HG02840 (cell line): ENCODE measurements around the gene FLT4.

Experiments used
- ATAC-seq: cut with Tn5 transposase; IDR thresholded peaks from one replicate; pipeline ENCODE4 v1.9.1; 2021; ENCODE audit warnings: mild to moderate bottlenecking, moderate library complexity, moderate number of reproducible peaks; ENCODE audit not compliant: unreplicated experiment, low FRiP score

FLT4 gene

DNA sequence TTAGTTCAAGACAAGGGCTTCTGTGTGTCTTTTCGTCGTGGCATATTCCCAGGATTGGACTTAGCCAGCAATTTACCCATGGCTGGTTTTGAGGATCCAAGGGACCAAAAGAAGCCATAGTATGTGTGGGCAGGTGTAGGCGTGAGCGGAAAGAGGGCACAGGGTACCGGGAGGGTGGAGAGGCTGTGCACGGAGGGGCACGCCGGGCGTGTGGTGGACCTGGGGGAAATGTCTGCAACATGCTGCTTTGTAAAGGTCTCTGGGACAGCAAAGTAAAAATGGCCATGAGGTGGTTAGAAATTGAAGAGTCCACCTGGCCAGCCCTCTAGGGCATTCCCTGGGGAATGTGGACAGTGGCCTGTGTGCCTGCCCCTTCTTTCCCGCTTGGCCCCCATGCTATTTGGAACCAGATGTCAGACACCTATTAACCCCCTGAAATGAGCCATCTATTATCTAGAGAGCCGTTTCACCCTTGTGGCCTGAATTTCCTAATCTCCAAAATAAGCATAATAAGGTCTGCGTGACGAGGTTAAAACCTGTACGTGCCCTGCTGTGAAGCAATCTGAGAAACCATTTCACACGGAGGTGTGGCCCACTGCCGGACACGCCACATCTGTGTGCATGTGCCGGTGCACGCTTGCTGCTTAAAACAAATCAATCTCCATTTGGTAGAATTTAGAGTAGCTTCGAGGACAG lies 5.1 kb downstream of the FLT4 start:
- no peak for ATAC-seq

DNA sequence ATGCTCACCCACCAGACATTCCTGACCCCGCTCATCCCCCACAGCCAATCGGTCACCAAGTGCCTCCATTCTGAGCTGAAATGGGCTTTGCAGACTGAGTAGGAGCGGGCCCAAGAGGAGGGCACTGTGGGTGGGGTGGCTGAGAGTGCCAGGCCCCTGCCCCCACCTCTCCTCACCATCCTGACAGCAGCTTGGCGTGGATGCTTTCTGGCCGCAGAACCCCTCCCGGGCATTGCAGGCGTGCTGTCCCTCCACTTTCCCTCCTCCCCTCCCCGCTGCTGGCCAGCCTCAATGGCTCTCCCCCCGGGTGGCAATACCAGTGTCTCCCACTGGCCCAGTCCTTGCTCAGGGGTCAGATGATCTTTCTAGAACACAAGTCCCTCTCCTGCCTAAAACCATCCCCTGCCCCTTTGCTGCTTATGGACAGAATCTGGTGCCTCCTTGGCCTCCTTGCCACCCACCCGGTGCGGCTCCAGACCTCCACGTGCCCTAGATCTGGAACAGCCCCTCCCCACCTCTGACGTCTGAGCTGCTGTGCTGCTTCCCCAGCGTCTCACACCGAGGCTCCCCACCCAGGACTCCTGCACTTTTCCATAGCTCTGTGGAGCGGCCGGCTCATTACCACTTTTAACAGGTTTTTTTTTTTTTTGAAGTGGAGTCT lies 6.1 kb downstream of the FLT4 start:
- no peak for ATAC-seq

DNA sequence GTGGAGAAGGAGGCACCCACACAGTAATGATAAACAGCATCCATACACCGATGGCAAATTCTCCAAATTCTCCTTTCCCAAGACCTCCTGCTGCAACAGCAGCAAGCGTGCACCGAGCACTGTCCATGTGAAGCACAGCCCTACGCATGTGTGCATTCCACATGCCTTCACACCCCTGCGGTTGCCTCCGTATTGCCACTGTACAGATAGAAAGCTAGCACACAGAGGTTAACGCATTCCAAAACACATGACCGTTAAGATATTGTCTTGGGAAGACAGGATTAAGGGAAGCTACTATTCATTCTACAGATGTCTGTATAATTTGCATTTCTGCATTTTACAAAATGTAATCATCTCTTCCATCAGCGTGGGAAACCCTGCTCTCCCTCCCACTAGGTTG lies 6.6 kb downstream of the FLT4 start:
- ATAC-seq: no peak

DNA sequence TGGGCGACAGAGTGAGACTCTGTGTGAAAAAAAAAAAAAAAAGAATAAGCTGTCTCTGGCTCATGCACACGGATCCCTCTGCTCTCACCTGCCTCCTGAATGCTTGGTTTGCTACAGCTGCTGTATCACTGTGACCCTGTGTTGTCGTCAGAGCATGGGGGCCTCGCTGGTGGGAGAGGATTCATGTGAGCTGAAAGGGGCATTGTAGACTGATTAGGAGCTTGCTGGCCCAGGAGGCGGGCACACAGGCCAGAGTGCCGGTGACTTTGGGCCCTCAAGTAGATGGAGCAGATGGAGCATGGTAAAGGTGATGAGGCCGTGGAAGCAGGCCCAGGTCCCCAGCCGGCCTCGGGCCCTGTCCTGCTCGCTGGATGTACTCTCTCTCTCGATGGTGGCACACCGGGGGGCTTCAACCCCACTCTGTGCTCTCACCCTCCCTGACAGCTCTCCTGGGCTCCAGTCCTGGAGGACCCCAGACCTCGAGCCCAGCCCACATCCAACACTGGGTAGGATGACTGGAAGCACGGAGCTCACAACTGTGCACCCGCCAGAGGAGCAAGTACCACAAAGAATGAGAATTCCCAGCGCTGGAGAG lies 7.1 kb downstream of the FLT4 start:
- no peak for ATAC-seq

DNA sequence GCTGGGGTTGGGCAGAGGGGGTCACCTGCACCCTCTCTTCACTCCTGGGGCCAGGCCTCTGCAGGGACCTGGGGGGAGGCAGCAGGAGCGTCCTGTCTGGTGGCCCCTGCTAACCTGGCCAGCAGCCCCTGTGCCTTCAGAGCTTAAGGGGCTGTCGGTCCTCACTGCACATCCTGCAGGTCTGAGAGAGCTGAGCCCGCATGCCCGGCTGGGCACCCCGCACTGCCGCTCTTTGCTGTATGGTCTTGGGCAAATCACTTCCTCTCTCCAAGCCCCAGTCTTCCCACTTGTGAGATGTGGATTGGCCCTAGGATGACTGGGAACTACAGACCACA lies 7.9 kb downstream of the FLT4 start:
- no peak for ATAC-seq

DNA sequence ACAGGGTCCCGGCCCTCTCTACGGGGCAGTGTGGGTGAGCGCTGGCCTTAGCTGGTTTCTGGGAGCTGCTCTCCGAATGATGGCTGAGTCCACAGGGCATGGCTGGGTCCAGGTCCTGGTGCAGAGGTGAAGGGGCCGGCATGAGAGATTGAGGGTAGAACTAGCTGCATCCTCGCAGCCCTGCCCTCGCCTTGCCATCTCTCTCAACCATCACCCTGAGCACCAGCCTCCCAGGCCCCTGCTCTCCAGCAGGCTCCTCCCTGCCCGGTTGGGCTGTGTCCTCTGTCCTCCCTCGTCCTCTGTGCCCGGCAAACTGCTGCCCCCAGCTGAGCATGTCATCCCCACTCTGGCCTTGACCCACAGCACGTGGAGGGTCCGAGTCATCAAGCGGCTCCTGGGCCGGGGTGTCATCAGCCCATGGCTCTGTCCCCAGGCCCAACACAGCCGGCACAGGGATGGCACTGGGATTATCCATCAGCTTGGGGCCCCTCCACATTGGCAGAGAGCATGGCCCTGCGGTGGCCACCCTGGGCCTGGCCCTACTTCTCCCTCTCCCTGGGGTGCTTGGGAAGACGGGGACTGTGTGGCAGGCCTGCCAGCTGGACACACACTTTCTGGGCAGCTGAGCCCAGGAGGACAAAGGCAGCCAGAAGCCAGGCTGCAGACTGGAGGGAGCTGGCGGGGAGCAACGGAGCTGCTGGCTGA lies 8.4 kb downstream of the FLT4 start:
- no peak for ATAC-seq

DNA sequence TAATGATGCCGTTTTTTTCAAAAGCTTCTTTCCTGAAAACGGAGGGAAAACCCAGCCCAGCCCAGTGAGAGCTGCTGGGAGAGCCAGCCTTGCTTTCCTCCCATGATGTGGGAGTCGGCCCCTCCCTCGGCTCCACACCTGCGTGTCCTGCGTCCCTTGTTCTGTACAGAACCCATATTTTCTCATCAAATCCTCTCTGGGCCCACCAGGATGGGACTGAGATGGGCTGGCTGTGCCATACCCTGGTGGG lies 8.9 kb downstream of the FLT4 start:
- no peak for ATAC-seq

DNA sequence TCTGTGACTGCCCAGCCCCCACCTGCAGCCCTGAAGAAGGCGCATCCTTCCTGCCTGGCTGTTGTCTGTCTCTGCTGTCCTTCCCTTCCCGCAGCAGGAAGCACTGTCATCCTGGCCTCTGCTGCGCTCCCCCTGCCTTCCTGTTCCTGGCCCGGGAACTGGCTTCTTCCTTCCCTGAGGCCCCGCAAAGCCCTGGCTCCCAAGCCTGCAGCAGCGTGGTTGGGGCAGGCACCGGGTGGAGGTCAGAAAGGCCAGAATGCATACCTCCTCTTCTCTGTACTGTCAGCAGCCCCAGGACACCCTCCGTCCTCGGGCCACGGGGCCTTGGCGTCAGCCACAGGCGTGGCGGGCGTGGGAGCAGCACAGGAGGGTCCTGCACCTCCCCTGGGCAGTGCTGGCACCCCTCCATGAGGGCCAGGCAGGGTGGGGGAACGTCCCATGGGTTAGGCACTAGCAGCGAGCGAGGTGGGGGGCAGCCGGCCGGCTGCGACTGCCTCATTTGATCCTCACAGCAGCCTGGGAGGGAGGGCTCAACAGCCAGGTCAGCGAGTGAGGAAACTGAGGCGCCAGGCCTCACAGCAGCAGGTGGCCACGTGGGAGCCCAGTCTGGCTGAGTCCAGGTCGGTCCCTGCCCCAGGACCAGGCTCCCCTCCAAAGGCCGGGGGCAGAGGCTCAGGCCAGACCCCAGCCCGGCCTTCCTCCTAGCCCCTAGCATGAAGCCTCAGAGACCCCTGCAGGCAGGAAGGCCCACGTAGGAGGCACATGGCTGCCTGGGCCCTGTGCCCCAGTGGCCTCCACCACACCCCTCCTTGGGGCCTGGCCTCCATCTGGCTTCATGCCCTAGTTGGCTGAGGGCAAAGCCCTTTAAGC lies 9.4 kb downstream of the FLT4 start:
- ATAC-seq: no peak

DNA sequence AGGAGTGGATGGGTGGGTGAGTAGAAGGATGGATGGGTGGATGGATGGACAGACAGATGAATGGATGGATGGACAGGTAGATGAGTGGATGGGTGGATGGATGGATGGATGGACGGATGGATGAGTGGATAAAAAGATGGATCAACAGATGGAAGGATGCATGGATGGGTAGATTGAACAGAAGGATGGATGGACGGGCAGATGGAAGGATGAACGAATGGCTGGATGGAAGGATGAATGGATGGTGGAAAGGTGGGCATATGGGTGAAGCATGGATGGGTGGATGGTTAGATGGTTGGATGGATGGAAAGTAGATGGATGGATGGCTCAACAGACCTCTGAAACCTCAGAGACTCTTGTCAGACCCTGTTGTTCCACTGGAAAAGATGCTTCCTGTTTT lies 10.1 kb downstream of the FLT4 start:
- no peak for ATAC-seq

DNA sequence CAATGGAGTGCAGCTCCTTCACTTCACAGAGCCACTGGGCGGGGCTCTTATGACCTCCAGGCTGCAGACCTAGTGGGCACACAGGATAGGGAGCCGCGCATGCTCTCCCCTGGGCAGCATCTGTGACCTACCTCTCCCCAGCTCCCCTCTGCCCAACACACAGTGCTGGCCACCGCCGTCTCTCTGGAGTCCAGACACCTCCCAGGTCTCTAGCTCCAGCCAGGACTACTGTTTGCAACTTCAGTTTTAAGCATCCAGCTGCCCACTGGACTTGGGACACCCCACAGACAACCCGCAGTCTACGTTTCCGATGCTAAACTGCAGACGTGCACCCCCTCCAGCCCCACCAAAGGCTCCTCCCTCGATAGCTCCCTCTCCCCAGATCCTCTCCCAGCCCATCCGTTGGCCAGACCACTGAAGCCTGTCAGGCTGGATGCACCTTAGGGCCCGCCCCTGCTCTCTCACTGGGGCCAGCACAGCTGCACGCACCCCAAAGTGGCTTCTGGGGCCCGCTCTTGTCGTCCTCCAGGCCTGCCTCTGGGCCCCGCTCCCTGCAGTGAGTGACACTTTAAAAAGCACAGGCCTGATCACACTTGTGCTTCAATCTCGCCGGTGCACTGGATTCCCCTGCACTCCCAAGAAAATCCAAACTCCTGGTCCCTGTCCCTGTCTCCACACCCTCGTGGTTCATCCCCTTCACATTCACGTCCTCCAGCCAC lies 11.3 kb downstream of the FLT4 start:
- no peak for ATAC-seq

DNA sequence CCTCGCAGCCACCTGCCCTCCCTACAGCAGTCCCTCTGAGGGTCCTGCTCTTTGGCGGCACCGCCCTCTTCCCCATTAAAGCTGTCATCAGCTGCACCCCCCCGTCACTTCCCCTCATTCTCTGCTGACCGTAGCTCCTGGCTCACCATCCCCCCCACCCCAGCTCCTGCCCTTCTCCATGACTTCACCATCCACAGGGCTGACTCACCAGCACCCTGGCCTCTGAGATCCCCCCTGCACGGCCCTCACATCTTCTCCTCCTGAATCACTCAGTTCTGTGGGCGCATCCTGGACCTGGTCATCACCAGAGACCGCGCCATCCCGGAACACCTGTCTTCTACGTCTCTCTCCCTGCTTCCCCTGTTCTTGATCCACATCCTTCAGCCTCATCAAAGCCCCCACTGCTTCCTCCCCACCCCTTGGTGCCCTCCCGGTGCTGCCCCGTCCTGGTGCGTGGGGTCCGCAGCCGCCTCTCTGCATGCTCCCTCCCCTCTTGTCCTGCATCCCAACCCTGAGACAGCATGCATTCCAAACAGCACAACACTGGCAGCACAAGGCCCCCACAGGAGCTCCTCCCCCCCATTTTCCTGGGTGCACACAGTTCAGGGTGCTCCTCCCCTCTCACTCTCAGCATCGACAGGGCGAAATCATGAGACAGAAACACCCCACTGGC lies 12.9 kb downstream of the FLT4 start:
- ATAC-seq: no peak

DNA sequence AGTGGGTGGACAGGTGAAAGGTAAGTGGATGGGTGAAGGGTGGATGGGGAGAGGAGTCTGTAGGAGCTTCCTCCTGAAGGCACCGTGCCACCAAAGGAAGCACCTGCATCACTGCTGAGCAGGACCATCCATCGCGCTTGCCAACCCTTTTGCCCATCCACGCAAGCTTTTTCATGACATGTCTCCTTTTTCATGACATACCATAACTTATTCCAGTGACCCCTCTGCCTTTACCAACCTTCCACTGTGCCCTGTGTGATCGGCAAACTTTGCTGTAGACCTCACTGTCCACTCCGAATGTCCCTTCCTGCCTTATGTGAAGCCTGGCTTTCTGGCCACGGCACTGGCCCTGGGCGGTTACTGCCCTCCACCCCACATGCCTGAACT lies 13.4 kb downstream of the FLT4 start:
- ATAC-seq: no peak

DNA sequence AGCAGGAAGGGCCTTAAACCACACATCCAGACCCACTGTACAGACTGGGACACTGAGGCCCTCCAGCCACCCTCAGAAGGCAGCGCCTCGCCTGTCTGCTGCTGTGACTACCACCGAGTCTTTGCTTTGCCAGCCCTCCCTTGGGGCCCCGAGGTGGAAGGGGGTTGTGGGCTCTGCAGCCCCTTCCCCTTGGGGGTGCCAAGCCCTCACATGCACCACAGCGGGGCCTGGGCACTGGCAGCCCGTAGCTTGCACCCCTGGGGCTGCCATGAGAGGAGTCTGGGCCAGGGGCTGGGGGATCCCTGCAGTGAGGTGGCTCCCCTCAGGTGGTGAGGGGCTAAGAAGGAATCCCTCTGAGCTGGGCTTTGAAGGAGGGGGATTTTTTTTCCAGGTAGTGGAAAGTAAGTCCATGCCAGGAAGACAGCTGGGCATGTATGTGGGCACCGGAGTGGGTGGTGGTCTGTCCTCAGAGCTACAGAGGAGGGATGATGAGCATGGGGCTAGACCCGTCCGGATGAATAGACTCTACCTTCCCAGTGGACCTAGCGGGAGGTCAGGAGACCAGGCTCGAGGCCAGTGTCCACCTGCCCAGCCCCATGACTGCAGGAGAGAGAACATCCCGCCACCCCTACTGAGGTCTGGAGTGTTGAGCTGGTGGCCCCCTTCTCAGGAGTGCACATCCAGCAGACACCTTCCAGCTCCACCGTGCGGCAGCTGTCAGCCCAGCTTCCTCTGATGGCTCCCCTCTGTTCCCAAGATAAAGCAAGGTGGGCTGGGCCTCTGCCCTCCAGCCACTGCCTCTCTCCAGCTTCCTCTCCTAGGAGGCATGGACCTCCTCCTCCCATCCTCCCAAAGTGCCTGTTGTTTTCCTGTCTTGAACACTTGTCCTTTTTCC lies 15.9 kb downstream of the FLT4 start:
- ATAC-seq: no peak

DNA sequence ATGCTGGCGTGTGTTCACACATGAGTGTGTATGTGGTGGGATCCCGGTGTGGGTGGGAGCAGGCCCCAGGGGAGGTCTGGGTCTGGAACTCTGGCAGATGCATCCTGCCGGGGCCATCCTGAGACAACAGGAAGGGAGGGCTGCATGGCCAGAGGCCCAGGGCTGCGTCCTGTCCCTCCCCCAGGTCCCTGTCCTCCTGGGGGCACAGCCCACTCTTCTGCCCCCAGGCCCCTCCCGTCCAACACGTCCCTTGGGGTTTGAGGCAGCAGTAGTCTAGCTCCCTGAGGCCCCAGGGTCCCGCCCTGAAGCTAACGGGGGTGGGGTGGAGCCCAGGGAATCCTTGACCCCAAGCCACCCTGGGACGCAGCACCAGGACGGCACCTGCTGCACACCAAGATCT lies 16.6 kb downstream of the FLT4 start:
- no peak for ATAC-seq

DNA sequence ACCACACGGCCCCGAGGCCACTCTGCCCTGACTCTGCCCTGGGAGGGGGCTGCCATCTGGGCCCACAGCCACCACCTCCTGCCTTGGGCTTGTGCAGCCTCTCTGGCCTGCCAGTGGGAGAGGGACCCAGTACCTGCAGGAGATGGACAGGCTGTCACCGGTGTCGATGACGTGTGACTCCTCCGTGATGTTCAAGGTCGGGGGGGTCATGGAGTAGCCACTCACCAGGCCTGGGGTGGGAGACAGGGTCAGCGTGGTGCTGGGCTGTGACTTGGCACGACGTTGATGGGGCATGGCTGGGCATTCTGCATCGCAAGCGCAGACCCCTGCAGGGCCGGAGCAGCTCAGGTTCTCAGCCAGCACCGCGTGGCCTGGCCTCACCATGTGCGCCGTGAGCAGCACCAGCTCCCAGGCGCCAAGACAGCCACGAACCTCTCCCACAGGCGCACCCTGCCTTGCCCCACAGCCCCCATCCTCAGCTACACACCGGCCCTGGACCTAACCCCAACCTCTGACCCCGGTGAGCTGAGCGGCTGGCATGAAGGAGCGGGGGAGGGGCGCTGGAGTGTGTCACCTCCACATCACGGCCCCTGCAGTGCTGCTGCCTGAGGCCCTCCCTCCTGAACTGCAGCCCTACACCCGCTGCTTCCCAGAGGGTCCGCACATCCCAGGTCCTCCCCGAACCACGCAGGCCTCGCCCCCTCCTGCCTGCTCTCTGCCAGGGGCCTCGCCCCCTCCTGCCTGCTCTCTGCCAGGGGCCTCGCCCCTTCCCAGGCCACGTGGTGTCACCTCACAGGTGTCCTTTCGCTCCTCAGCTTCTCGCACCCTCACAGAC lies 17.6 kb downstream of the FLT4 start:
- ATAC-seq: no peak

DNA sequence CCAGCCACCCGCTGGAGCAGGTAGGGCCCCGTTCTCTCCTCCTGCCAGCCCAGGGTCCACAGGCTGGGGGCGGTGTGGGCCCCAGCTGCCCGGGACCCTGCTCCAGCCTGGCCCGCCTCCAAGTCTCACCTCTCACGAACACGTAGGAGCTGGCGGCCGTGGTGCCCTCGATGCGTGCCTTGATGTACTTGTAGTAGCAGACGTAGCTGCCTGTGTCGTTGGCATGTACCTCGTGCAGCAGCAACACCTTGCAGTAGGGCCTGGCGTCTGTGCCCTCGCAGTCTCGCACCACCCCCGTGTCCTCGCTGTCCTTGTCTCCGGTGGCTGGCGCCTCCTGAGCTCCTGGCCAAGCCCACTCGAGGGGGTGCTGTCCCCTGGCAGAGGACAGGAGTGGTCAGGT lies 19.0 kb downstream of the FLT4 start:
- ATAC-seq: no peak

DNA sequence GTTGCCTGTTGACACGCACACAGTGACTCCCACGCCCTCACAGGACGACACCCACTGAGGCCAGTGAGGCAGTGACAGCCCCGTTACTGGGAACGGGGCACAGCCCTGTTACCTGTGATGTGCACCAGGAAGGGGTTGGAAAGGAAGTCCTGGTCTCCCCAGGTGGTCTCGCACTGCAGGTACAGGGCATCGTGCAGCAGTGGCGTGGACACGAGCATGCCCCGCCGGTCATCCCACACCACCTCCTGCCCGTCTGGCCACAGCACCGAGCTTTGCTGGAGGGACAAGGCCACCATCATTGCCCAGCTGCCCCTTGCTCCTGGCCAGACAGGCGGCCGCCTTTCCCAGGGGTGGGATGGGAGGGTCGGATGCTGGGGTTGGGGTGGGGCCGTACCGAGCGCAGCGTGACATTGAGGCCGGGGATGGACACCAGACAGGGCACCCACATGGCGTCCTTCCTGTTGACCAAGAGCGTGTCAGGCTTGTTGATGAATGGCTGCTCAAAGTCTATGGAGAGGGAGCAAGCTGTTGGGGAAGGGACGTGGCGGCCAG lies 19.5 kb downstream of the FLT4 start:
- ATAC-seq: no peak
